Measurements from ENCODE around the gene CCM2. TPM values are rescaled to one million over a fixed set of nuclear protein-coding genes. Genes with fewer than 3 reads are reported as not detected.

Gene CCM2
- total and polyA plus RNA-seq, 4 donors = 25.8 to 48.9 (median 41.6) TPM

- Histone ChIP-seq H3K36me3 (ENCODE audit: control insufficient read depth, insufficient read depth, low read length) (no peaks in the 10 kb centered on the region), H3K27ac (ENCODE audit: low read depth, low read length) (no peak overlapping the region), H3K27me3 (ENCODE audit: control insufficient read depth, insufficient read depth, low read length) (peaks cover 4% of the 10 kb centered on the region), H3K9me3 (ENCODE audit: control insufficient read depth, insufficient read depth, low read length) (no peaks in the 10 kb centered on the region), H3K4me1 (ENCODE audit: control insufficient read depth, insufficient read depth, low read length) (peaks cover 18% of the 10 kb centered on the region), H3K4me3 (ENCODE audit: low read depth, low read length) (no peak overlapping the region)
- no peak for DNase-seq (ENCODE audit: low read depth in 4 of 6, low spot score in 6 of 6)
Observed at GRCh38 chr7:45114926-45115325, 114.9 kb downstream of the CCM2 start.

- H3K4me1 ChIP-seq (ENCODE audit: control insufficient read depth, insufficient read depth, low read length) = peaks cover 9% of the 10 kb centered on the region
- no CpG with 5 or more reads among the region's 1 CpG for WGBS (ENCODE audit: insufficient coverage)
- DNase-seq (ENCODE audit: low read depth in 4 of 6, low spot score in 6 of 6) = no peak
- no peak overlapping the region for H3K27ac ChIP-seq (ENCODE audit: low read depth, low read length)
- H3K27me3 ChIP-seq (ENCODE audit: control insufficient read depth, insufficient read depth, low read length) = peaks cover 4% of the 10 kb centered on the region
- no peak overlapping the region for H3K4me3 ChIP-seq (ENCODE audit: low read depth, low read length)
- no peaks in the 10 kb centered on the region for H3K9me3 ChIP-seq (ENCODE audit: control insufficient read depth, insufficient read depth, low read length)
- no peaks in the 10 kb centered on the region for H3K36me3 ChIP-seq (ENCODE audit: control insufficient read depth, insufficient read depth, low read length)
Observed at GRCh38 chr7:45116048-45116447, 116.0 kb downstream of the CCM2 start.

- Histone ChIP-seq H3K4me1 (ENCODE audit: control insufficient read depth, insufficient read depth, low read length) (no peaks in the 10 kb centered on the region), H3K9me3 (ENCODE audit: control insufficient read depth, insufficient read depth, low read length) (no peaks in the 10 kb centered on the region), H3K4me3 (ENCODE audit: low read depth, low read length) (no peak overlapping the region), H3K27ac (ENCODE audit: low read depth, low read length) (no peak overlapping the region), H3K27me3 (ENCODE audit: control insufficient read depth, insufficient read depth, low read length) (peaks cover 4% of the 10 kb centered on the region), H3K36me3 (ENCODE audit: control insufficient read depth, insufficient read depth, low read length) (no peaks in the 10 kb centered on the region)
- WGBS (ENCODE audit: insufficient coverage) = 71% methylated on average over 4 of the region's 4 CpGs
- no peak for DNase-seq (ENCODE audit: low read depth in 4 of 6, low spot score in 6 of 6)
Observed at GRCh38 chr7:45117582-45117981, 117.6 kb downstream of the CCM2 start.

GRCh38 chr7:45118292-45118691, 118.3 kb downstream of the CCM2 start:
- no peaks in the 10 kb centered on the region for H3K9me3 ChIP-seq (ENCODE audit: control insufficient read depth, insufficient read depth, low read length)
- peaks cover 4% of the 10 kb centered on the region for H3K27me3 ChIP-seq (ENCODE audit: control insufficient read depth, insufficient read depth, low read length)
- H3K27ac ChIP-seq (ENCODE audit: low read depth, low read length) = no peak overlapping the region
- H3K4me3 ChIP-seq (ENCODE audit: low read depth, low read length) = no peak overlapping the region
- WGBS (ENCODE audit: insufficient coverage) = 73% methylated on average over 1 of the region's 4 CpGs
- H3K4me1 ChIP-seq (ENCODE audit: control insufficient read depth, insufficient read depth, low read length) = no peaks in the 10 kb centered on the region
- no peaks in the 10 kb centered on the region for H3K36me3 ChIP-seq (ENCODE audit: control insufficient read depth, insufficient read depth, low read length)
- DNase-seq (ENCODE audit: low read depth in 4 of 6, low spot score in 6 of 6) = no peak

- no peaks in the 10 kb centered on the region for H3K4me1 ChIP-seq (ENCODE audit: control insufficient read depth, insufficient read depth, low read length)
- WGBS (ENCODE audit: insufficient coverage) = 81% methylated on average over 3 of the region's 3 CpGs
- no peak for DNase-seq (ENCODE audit: low read depth in 4 of 6, low spot score in 6 of 6)
- no peak overlapping the region for H3K4me3 ChIP-seq (ENCODE audit: low read depth, low read length)
- peaks cover 4% of the 10 kb centered on the region for H3K27me3 ChIP-seq (ENCODE audit: control insufficient read depth, insufficient read depth, low read length)
- no peaks in the 10 kb centered on the region for H3K36me3 ChIP-seq (ENCODE audit: control insufficient read depth, insufficient read depth, low read length)
- no peak overlapping the region for H3K27ac ChIP-seq (ENCODE audit: low read depth, low read length)
- H3K9me3 ChIP-seq (ENCODE audit: control insufficient read depth, insufficient read depth, low read length) = no peaks in the 10 kb centered on the region
Observed at GRCh38 chr7:45118889-45119331, 118.9 kb downstream of the CCM2 start.

- Histone ChIP-seq H3K27me3 (ENCODE audit: control insufficient read depth, insufficient read depth, low read length) (peaks cover 4% of the 10 kb centered on the region), H3K4me3 (ENCODE audit: low read depth, low read length) (no peak overlapping the region), H3K27ac (ENCODE audit: low read depth, low read length) (no peak overlapping the region), H3K4me1 (ENCODE audit: control insufficient read depth, insufficient read depth, low read length) (no peaks in the 10 kb centered on the region), H3K9me3 (ENCODE audit: control insufficient read depth, insufficient read depth, low read length) (no peaks in the 10 kb centered on the region), H3K36me3 (ENCODE audit: control insufficient read depth, insufficient read depth, low read length) (no peaks in the 10 kb centered on the region)
- no CpG with 5 or more reads among the region's 3 CpGs for WGBS (ENCODE audit: insufficient coverage)
- no peak for DNase-seq (ENCODE audit: low read depth in 4 of 6, low spot score in 6 of 6)
Observed at GRCh38 chr7:45119550-45119949, 119.5 kb downstream of the CCM2 start.

GRCh38 chr7:45122975-45123860, 123.2 kb downstream of the CCM2 start:
- Histone ChIP-seq H3K4me3 (ENCODE audit: low read depth, low read length) (no peak overlapping the region), H3K27me3 (ENCODE audit: control insufficient read depth, insufficient read depth, low read length) (no peaks in the 10 kb centered on the region), H3K27ac (ENCODE audit: low read depth, low read length) (no peak overlapping the region), H3K9me3 (ENCODE audit: control insufficient read depth, insufficient read depth, low read length) (no peaks in the 10 kb centered on the region), H3K4me1 (ENCODE audit: control insufficient read depth, insufficient read depth, low read length) (peaks cover 12% of the 10 kb centered on the region), H3K36me3 (ENCODE audit: control insufficient read depth, insufficient read depth, low read length) (no peaks in the 10 kb centered on the region)
- WGBS (ENCODE audit: insufficient coverage) = 79% methylated on average over 16 of the region's 16 CpGs
- DNase-seq (ENCODE audit: low read depth in 4 of 6, low spot score in 6 of 6) = no peak

- peaks cover 12% of the 10 kb centered on the region for H3K4me1 ChIP-seq (ENCODE audit: control insufficient read depth, insufficient read depth, low read length)
- DNase-seq (ENCODE audit: low read depth in 4 of 6, low spot score in 6 of 6) = no peak
- no peaks in the 10 kb centered on the region for H3K9me3 ChIP-seq (ENCODE audit: control insufficient read depth, insufficient read depth, low read length)
- H3K4me3 ChIP-seq (ENCODE audit: low read depth, low read length) = no peak overlapping the region
- no peaks in the 10 kb centered on the region for H3K36me3 ChIP-seq (ENCODE audit: control insufficient read depth, insufficient read depth, low read length)
- no peak overlapping the region for H3K27ac ChIP-seq (ENCODE audit: low read depth, low read length)
- H3K27me3 ChIP-seq (ENCODE audit: control insufficient read depth, insufficient read depth, low read length) = no peaks in the 10 kb centered on the region
- 45% methylated on average over 10 of the region's 12 CpGs for WGBS (ENCODE audit: insufficient coverage)
Observed at GRCh38 chr7:45123913-45124710, 124.1 kb downstream of the CCM2 start.

- Histone ChIP-seq H3K4me3 (ENCODE audit: low read depth, low read length) (no peak overlapping the region), H3K27ac (ENCODE audit: low read depth, low read length) (no peak overlapping the region), H3K36me3 (ENCODE audit: control insufficient read depth, insufficient read depth, low read length) (no peaks in the 10 kb centered on the region), H3K4me1 (ENCODE audit: control insufficient read depth, insufficient read depth, low read length) (peaks cover 12% of the 10 kb centered on the region), H3K9me3 (ENCODE audit: control insufficient read depth, insufficient read depth, low read length) (no peaks in the 10 kb centered on the region), H3K27me3 (ENCODE audit: control insufficient read depth, insufficient read depth, low read length) (no peaks in the 10 kb centered on the region)
- peak in 1 of 6 donors; percentile 19 for DNase-seq (ENCODE audit: low read depth in 4 of 6, low spot score in 6 of 6)
- WGBS (ENCODE audit: insufficient coverage) = 91% methylated on average over 7 of the region's 11 CpGs
Observed at GRCh38 chr7:45125193-45125904, 125.3 kb downstream of the CCM2 start.
